SK-N-SH (cell line): ENCODE measurements around the gene OGFOD3. TPM values are rescaled to one million over a fixed set of nuclear protein-coding genes. Genes with fewer than 3 reads are reported as not detected.

Source experiments
- CTCF ChIA-PET: fragments of 300-600, 350-600 bp; formaldehyde crosslinking; extraction: SDS; loops from one replicate; lab custom pipeline; 2021; lab: Yijun Ruan, JAX
- POLR2A ChIA-PET: fragments of 350-600 bp; sonication (Branson Sonifier 250); formaldehyde crosslinking; extraction: SDS; loops from one replicate; lab custom pipeline; 2020; ENCODE audit warnings: antibody characterized with exemption, inconsistent platforms; lab: Yijun Ruan, JAX
- DNase-seq: peaks from one replicate; pipeline ENCODE4 v3.0.0; 2012
- H2AFZ ChIP-seq: fragments of 200-600 bp; sonication (generic); 2 replicates; pipeline ENCODE4 v1.8.1; 2016; ENCODE audit warnings: antibody characterized with exemption, mild to moderate bottlenecking, low read depth
- H3F3A ChIP-seq: fragments of 200-600 bp; sonication (generic); replicated peaks from 2 replicates; pipeline ENCODE3; 2016; ENCODE audit warnings: antibody characterized with exemption, mild to moderate bottlenecking; ENCODE audit not compliant: insufficient read depth
- H3K27ac ChIP-seq, 2 experiments: fragments of 200-500 bp in 1 of 2; fragments of 200-600 bp in 1 of 2; sonication (Bioruptor generic) in 1 of 2; sonication (generic), shearing (Covaris generic) in 1 of 2; 2 replicates each; pipeline versions ENCODE4 v1.5.1 to v1.6.1; 2014 to 2016; ENCODE audit warnings: low read depth in 2 of 2, inconsistent platforms in 1 of 2, low read length in 1 of 2, mild to moderate bottlenecking in 1 of 2, mixed read lengths in 1 of 2
- H3K27me3 ChIP-seq: fragments of 200-600 bp; sonication (generic), shearing (Covaris generic); 2 replicates; pipeline ENCODE4 v1.6.1; 2016; ENCODE audit warnings: mixed run types; ENCODE audit not compliant: insufficient read depth
- H3K36me3 ChIP-seq, 2 experiments: fragments of 200-500 bp in 1 of 2; fragments of 200-600 bp in 1 of 2; sonication (Bioruptor generic) in 1 of 2; sonication (generic) in 1 of 2; replicated peaks in 1 of 2; 2 replicates each; pipeline versions ENCODE3 to v1.5.1; 2014 to 2016; ENCODE audit warnings: low read length in 1 of 2, mild to moderate bottlenecking in 1 of 2; ENCODE audit not compliant: insufficient read depth in 2 of 2, control insufficient read depth in 1 of 2
- H3K4me1 ChIP-seq, 2 experiments: fragments of 200-500 bp in 1 of 2; fragments of 200-600 bp in 1 of 2; sonication (Bioruptor generic) in 1 of 2; sonication (generic), shearing (Covaris generic) in 1 of 2; 2 replicates each; pipeline versions ENCODE4 v1.5.1 to v1.6.1; 2014 to 2016; ENCODE audit warnings: low read depth in 1 of 2, low read length in 1 of 2, mixed run types in 1 of 2; ENCODE audit not compliant: insufficient read depth in 2 of 2, control insufficient read depth in 1 of 2
- H3K4me2 ChIP-seq: fragments of 200-600 bp; sonication (generic), shearing (Covaris generic); 2 replicates; pipeline ENCODE4 v1.6.1; 2017; ENCODE audit warnings: mixed run types
- H3K4me3 ChIP-seq, 2 experiments: fragments of 200-500 bp in 1 of 2; fragments of 200-600 bp in 1 of 2; sonication (Bioruptor generic) in 1 of 2; sonication (generic), shearing (Covaris generic) in 1 of 2; 2 replicates each; pipeline versions ENCODE4 v1.5.1 to v1.8.1; 2014 to 2016; ENCODE audit warnings: low read depth in 2 of 2, inconsistent platforms in 1 of 2, low read length in 1 of 2, mild to moderate bottlenecking in 1 of 2, mixed read lengths in 1 of 2, moderate library complexity in 1 of 2
- H3K79me2 ChIP-seq: fragments of 200-600 bp; sonication (generic); 2 replicates; pipeline ENCODE4 v1.8.1; 2017; ENCODE audit warnings: mild to moderate bottlenecking; ENCODE audit not compliant: insufficient read depth
- H3K9ac ChIP-seq: fragments of 200-600 bp; sonication (generic); 2 replicates; pipeline ENCODE4 v1.6.1; 2017; ENCODE audit warnings: mixed run types
- H3K9me2 ChIP-seq: fragments of 200-600 bp; sonication (generic); 2 replicates; pipeline ENCODE4 v1.6.1; 2017; ENCODE audit warnings: mixed run types
- H3K9me3 ChIP-seq: fragments of 200-600 bp; sonication (generic); 2 replicates; pipeline ENCODE4 v1.6.1; 2017; ENCODE audit warnings: mixed run types, mild to moderate bottlenecking, moderate library complexity
- H4K20me1 ChIP-seq: fragments of 200-600 bp; sonication (generic); 2 replicates; pipeline ENCODE4 v1.6.1; 2017; ENCODE audit warnings: mild to moderate bottlenecking, mixed run types; ENCODE audit not compliant: insufficient read depth
- EP300 ChIP-seq, 2 experiments: IDR thresholded peaks; 2 replicates each; pipeline versions ENCODE4 v1.4.0 to v1.6.1; 2012; ENCODE audit warnings: borderline replicate concordance in 1 of 2, low read depth in 1 of 2, low read length in 1 of 2
- FOXJ3 ChIP-seq: sonication (generic); formaldehyde crosslinking; IDR thresholded peaks from 2 replicates; pipeline ENCODE4 v1.5.1; 2020; ENCODE audit warnings: mild to moderate bottlenecking, missing genetic modification reagents
- FOXM1 ChIP-seq: IDR thresholded peaks from 2 replicates; pipeline ENCODE4 v1.4.0; 2012; ENCODE audit warnings: low read depth, mild to moderate bottlenecking
- GATA2 ChIP-seq: sonication (generic); formaldehyde crosslinking; IDR thresholded peaks from 2 replicates; pipeline ENCODE4 v1.5.0; 2020; ENCODE audit warnings: mild to moderate bottlenecking, missing genetic modification reagents
- NFIC ChIP-seq: IDR thresholded peaks from 2 replicates; pipeline ENCODE4 v1.4.0; 2012; ENCODE audit warnings: borderline replicate concordance
- PBX3 ChIP-seq: IDR thresholded peaks from 2 replicates; pipeline ENCODE4; 2012
- POLR2AphosphoS5 ChIP-seq: IDR thresholded peaks from 2 replicates; pipeline ENCODE4 v1.6.1; 2012; ENCODE audit warnings: low read depth, low read length
- RCOR1 ChIP-seq: fragments of 150-350 bp; IDR thresholded peaks from 2 replicates; pipeline ENCODE4 v1.6.1; 2017; ENCODE audit warnings: antibody characterized with exemption, low read length
- REST ChIP-seq: IDR thresholded peaks from 2 replicates; pipeline ENCODE4 v1.6.1; 2012; ENCODE audit warnings: mild to moderate bottlenecking, low read depth, low read length, moderate library complexity
- SIN3A ChIP-seq: IDR thresholded peaks from 2 replicates; pipeline ENCODE4 v1.6.1; 2012; ENCODE audit warnings: low read depth, mild to moderate bottlenecking, low read length, moderate library complexity, borderline replicate concordance
- SMC3 ChIP-seq: IDR thresholded peaks from 2 replicates; pipeline ENCODE4 v1.6.1; 2012; ENCODE audit warnings: low read depth, low read length, improper control_type of control experiment
- USF2 ChIP-seq: fragments of 150-350 bp; IDR thresholded peaks from 2 replicates; pipeline ENCODE4 v1.6.1; 2017; ENCODE audit warnings: antibody characterized with exemption, low read length, low read depth, borderline replicate concordance
- WGBS: methylation state at CpG from one replicate; pipeline ENCODE4 v1.1.6; 2017; ENCODE audit warnings: low lambda C conversion rate; 5-methylcytosine and 5-hydroxymethylcytosine counted together
- polyA plus RNA-seq, 3 experiments: library from polyadenylated mRNA; depleted of rRNA; stranded (reverse); fragments of >200 nt; gene quantifications; 2 replicates each; pipeline ENCODE4 v1.2.3, GENCODE V29; 2012
- TF ChIP-seq, protein P1 (sequence below): fragments of 150-350 bp; IDR thresholded peaks from 2 replicates; pipeline ENCODE4 v1.6.1; 2016; ENCODE audit warnings: mild to moderate bottlenecking, low read depth, low read length

The OGFOD3 gene
- polyA plus RNA-seq, 1 of the 3 experiments (the other 2 are of a cell fraction), result 68.2 TPM

DNA sequence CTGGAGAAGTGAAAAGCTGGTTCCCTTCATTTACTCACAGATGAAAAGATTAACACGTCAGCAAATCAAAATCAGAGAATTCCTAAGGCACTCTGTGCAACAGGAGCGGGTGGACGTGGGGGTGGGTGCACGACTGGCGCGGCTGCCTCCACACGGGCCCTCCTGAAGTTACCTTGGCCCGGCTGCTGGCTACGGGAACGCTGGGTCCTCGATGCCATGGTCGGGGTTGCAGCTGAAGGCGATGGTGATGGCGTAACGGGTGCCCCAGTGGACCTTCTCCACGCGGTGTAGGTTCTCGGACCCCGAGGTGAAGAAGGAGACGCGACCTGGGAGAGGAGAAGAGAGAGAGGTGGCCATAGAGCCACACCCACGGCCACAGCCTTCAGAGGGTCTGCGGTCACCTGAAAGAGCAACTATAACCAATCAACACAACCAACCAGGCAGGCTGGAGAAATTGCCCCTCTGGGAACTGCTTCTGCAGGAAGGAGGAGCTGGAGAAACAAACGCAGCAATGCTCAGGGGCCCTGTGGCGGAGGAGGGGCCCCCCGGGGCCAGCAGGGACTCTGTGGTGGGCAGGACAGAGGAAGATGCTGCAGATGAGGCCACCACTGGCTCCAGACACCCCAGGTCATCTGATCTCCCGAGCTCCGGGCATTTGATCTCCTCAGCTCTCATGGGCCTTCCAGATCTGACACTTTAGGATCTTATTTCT is 26.0 kb downstream of the OGFOD3 start:
- Histone ChIP-seq H3K4me3 (no peak overlapping the region), H3K9ac (no peak overlapping the region), H3K79me2 (no peaks in the 10 kb centered on the region), H3K27me3 (no peaks in the 10 kb centered on the region), H3K36me3 (peaks cover 0 to 2% of the 10 kb centered on the region in 2 experiments), H3K9me3 (no peaks in the 10 kb centered on the region), H3K9me2 (no peaks in the 10 kb centered on the region), H4K20me1 (peaks cover 2% of the 10 kb centered on the region; the same call in 1 of the 2 replicates), H3F3A (peaks cover 10% of the 10 kb centered on the region), H2AFZ (no peak overlapping the region), H3K4me2 (no peak overlapping the region), H3K27ac (no peak overlapping the region), H3K4me1 (peaks cover 0 to 19% of the 10 kb centered on the region in 2 experiments; a peak in 2 of 4 replicates)
- 96% methylated on average over 28 of the region's 28 CpGs for WGBS
- ChIA-PET POLR2A (no interaction called here), CTCF (interaction anchor here (1.5 kb wide), 1 partner anchor 162 kb away, joined by 3 read pairs; no protein-coding TSS in a partner anchor)
- TF ChIP-seq SMC3, result no peak
- TF ChIP-seq NFIC, result no peak
- no peak for TF ChIP-seq EP300 (IDR thresholded peaks at IDR 0.05; ENCODE audit: borderline replicate concordance in 1 of 2, low read depth in 1 of 2, low read length in 1 of 2)
- no peak for TF ChIP-seq FOXJ3 (CRISPR knock-in tag)
- TF ChIP-seq GATA2 (CRISPR knock-in tag), result no peak
- TF ChIP-seq USF2, result no peak
- no peak for TF ChIP-seq FOXM1
- no peak for TF ChIP-seq POLR2AphosphoS5
- no peak for TF ChIP-seq PBX3
- TF ChIP-seq REST, result no peak
- TF ChIP-seq, protein P1, sequence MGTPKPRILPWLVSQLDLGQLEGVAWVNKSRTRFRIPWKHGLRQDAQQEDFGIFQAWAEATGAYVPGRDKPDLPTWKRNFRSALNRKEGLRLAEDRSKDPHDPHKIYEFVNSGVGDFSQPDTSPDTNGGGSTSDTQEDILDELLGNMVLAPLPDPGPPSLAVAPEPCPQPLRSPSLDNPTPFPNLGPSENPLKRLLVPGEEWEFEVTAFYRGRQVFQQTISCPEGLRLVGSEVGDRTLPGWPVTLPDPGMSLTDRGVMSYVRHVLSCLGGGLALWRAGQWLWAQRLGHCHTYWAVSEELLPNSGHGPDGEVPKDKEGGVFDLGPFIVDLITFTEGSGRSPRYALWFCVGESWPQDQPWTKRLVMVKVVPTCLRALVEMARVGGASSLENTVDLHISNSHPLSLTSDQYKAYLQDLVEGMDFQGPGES, result no peak
- no peak for TF ChIP-seq SIN3A
- TF ChIP-seq RCOR1, result no peak
- no peak for DNase-seq
